Measurements from ENCODE around the gene TIMM9.
A peak's percentile ranks its signal among the peaks of the same experiment; 100 is the strongest.

The TIMM9 gene

DNA sequence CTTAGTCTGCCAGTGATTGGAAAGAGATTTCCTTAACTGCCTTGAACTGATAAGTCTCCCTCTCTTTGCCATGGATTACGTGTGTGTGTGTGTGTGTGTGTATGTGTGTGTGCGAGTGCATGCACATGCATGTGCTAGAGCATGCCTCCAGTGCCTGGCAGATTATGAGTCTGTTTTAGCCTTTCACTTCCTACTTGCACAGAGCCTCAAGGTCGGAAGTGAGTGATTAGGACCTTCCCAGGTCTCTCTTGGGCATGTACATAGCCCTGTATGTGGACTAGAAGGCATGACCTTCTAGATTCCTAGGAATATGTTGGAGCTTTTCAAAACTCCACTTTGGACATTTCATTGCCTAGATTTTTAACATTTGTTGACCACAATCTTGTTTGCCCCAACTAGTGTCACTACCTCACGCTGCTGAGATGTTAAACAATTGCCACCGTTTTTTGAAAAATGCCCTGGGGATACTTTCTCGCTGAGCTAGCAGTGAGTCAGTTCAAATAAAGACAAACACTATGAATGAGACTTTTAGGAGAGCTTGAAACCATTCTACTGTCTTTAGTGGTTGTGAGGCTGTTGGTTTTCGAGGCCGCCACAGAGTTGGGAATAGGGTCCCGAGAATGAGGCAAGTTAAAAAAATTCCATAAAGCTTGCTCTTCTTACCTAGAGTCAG, 28.4 kb upstream of the TIMM9 start:
- Histone ChIP-seq H3K4me1 (ENCODE audit: low read length) (peaks cover 12% of the 10 kb centered on the region), H3K27ac (ENCODE audit: low read length) (no peak overlapping the region), H3K79me2 (ENCODE audit: low read length) (no peaks in the 10 kb centered on the region), H3K9ac (ENCODE audit: low read length) (no peak overlapping the region), H2AFZ (ENCODE audit: low read depth, low read length) (peak overlapping the region; percentile 19; the same call in 1 of the 2 replicates), H3K9me3 (ENCODE audit: insufficient read depth, low read length) (no peaks in the 10 kb centered on the region), H4K20me1 (ENCODE audit: insufficient read depth, low read length) (no peaks in the 10 kb centered on the region), H3K36me3 (replicated peaks; ENCODE audit: low read depth, low read length) (peaks cover 17% of the 10 kb centered on the region), H3K4me3 (ENCODE audit: low read length) (no peak overlapping the region), H3K27me3 (ENCODE audit: low read depth, low read length) (no peaks in the 10 kb centered on the region), H3K4me2 (ENCODE audit: low read length) (peak overlapping the region; percentile 49)
- no peak for TF ChIP-seq CTCF (IDR thresholded peaks at IDR 0.05; ENCODE audit: low read depth, low read length)
- no peak for TF ChIP-seq EZH2phosphoT487 (IDR thresholded peaks at IDR 0.05; ENCODE audit: low read depth)

GRCh38 chr14:58444627-58445026, 17.3 kb upstream of the TIMM9 start:
- H3K9me3 ChIP-seq (ENCODE audit: insufficient read depth, low read length), result no peaks in the 10 kb centered on the region
- H3K9ac ChIP-seq (ENCODE audit: low read length), result no peak overlapping the region
- H3K79me2 ChIP-seq (ENCODE audit: low read length), result no peaks in the 10 kb centered on the region
- peaks cover 7% of the 10 kb centered on the region for H3K36me3 ChIP-seq (replicated peaks; ENCODE audit: low read depth, low read length)
- no peaks in the 10 kb centered on the region for H3K27me3 ChIP-seq (ENCODE audit: low read depth, low read length)
- H2AFZ ChIP-seq (ENCODE audit: low read depth, low read length), result no peak overlapping the region
- H4K20me1 ChIP-seq (ENCODE audit: insufficient read depth, low read length), result no peaks in the 10 kb centered on the region
- no peak overlapping the region for H3K4me3 ChIP-seq (ENCODE audit: low read length)
- H3K4me1 ChIP-seq (ENCODE audit: low read length), result no peaks in the 10 kb centered on the region
- no peak overlapping the region for H3K27ac ChIP-seq (ENCODE audit: low read length)
- H3K4me2 ChIP-seq (ENCODE audit: low read length), result no peak overlapping the region
- TF ChIP-seq EZH2phosphoT487 (IDR thresholded peaks at IDR 0.05; ENCODE audit: low read depth), result no peak
- TF ChIP-seq CTCF (IDR thresholded peaks at IDR 0.05; ENCODE audit: low read depth, low read length), result no peak

DNA sequence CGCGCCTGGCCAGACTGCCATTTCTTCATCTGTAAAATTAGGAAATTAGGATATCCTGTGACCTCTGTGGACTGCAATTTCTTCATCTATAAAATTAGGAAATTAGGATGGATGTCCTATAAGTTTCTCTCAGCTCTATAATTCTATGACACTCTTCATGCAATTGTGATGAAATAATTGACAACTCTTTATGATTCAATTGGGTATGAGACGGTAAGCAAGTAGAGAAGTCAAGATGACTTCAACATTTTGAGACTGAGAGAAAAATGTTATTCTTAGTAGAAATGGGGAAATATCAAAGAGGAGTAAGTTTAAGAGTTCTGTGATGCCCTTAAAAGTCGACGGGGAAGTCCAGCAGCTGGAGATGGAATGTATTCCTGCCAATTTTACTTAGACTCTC, 12.1 kb upstream of the TIMM9 start:
- Histone ChIP-seq H3K36me3 (replicated peaks; ENCODE audit: low read depth, low read length) (peaks cover 3% of the 10 kb centered on the region), H3K9me3 (ENCODE audit: insufficient read depth, low read length) (no peaks in the 10 kb centered on the region), H3K9ac (ENCODE audit: low read length) (no peak overlapping the region), H4K20me1 (ENCODE audit: insufficient read depth, low read length) (no peaks in the 10 kb centered on the region), H2AFZ (ENCODE audit: low read depth, low read length) (no peak overlapping the region), H3K4me2 (ENCODE audit: low read length) (no peak overlapping the region), H3K79me2 (ENCODE audit: low read length) (no peaks in the 10 kb centered on the region), H3K4me3 (ENCODE audit: low read length) (no peak overlapping the region), H3K27me3 (ENCODE audit: low read depth, low read length) (no peaks in the 10 kb centered on the region), H3K27ac (ENCODE audit: low read length) (no peak overlapping the region), H3K4me1 (ENCODE audit: low read length) (no peaks in the 10 kb centered on the region)
- no peak for TF ChIP-seq CTCF (IDR thresholded peaks at IDR 0.05; ENCODE audit: low read depth, low read length)
- TF ChIP-seq EZH2phosphoT487 (IDR thresholded peaks at IDR 0.05; ENCODE audit: low read depth), result no peak

DNA sequence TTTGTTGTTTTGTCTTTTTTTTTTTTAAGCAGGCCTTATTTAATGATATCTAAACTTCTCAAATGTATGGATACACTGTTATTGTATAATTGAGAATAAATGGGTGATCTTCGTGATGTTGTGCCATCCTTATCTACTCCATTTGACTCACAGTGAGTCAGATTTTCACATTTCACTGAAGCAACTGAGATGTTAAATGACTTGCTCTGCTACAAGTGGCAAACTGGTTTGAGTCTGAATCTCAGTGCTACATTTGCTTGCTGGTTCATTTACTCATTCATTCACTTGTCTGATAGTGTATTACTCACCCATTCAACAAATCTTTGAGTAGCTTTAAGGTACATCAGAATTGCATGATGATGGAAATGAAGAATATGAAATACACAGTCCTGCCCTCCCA, 2.8 kb upstream of the TIMM9 start:
- no peak overlapping the region for H3K4me3 ChIP-seq (ENCODE audit: low read length)
- peaks cover 32% of the 10 kb centered on the region for H3K79me2 ChIP-seq (ENCODE audit: low read length)
- H3K4me1 ChIP-seq (ENCODE audit: low read length), result peaks cover 15% of the 10 kb centered on the region
- H3K27ac ChIP-seq (ENCODE audit: low read length), result no peak overlapping the region
- TF ChIP-seq CTCF (IDR thresholded peaks at IDR 0.05; ENCODE audit: low read depth, low read length), result no peak
- no peak for TF ChIP-seq EZH2phosphoT487 (IDR thresholded peaks at IDR 0.05; ENCODE audit: low read depth)
- H2AFZ ChIP-seq (ENCODE audit: low read depth, low read length), result no peak overlapping the region
- no peak overlapping the region for H3K9ac ChIP-seq (ENCODE audit: low read length)
- H4K20me1 ChIP-seq (ENCODE audit: insufficient read depth, low read length), result no peaks in the 10 kb centered on the region
- H3K4me2 ChIP-seq (ENCODE audit: low read length), result no peak overlapping the region
- no peaks in the 10 kb centered on the region for H3K27me3 ChIP-seq (ENCODE audit: low read depth, low read length)
- H3K9me3 ChIP-seq (ENCODE audit: insufficient read depth, low read length), result no peaks in the 10 kb centered on the region
- no peaks in the 10 kb centered on the region for H3K36me3 ChIP-seq (replicated peaks; ENCODE audit: low read depth, low read length)

Measured in OCI-LY3 (cell line).